NCI-H1092 treated with DMSO at 0.1 percent for 48 hours (cell line): Measurements from ENCODE around the gene CUBN.

Experiments used
- DNase-seq: peaks from one replicate; lab custom pipeline; 2025; lab: John Stamatoyannopoulos, UW

The CUBN gene

DNA sequence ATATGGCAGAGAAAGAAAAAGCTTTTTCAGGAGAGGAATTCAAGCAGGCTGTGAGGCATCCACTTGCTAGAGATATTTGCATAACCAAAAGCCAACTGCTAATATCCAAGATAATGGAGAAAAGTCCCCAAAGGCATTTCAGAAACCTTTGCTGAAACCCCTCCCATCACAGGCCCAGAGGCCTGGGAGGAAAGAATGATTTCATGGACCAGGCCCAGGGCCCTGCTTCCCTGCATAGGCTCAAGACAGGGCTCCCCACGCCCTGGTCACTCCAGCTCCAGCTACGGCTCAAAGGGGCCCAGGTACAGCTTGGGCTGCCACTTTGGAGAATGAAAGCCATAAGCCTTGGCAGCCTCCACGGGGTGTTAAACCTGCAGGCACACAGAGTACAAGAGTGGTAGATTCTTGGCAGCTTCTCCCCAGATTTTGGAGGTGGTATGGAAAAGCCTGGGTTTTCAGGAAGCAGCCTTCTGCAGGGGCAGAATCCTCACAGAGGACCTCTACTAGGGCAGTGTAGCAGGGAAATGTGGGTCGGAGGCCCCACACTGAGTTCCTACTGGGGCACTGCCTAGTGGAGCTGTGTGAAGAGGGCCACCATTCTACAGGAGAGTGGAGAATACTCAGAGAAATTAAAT lies 306.8 kb downstream of the CUBN start:
- no peak for DNase-seq

DNA sequence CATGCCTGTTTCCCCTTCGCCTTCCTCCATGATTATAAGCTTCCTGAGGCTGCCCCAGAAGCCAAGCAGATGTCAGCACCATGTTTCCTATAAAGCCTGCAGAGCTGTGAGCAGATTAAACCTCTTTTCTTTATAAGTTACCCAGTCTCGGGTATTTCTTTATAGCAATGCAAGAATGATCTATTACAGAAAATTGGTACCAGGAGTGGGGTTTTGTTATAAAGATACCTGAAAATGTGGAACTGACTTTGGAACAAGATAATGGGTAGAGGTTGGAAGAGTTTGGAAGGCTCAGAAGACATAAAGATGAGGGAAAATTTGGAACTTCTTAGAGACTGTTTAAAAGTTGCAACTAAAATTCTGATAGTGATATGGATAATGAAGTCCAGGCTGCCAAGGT lies 307.6 kb downstream of the CUBN start:
- no peak for DNase-seq

DNA sequence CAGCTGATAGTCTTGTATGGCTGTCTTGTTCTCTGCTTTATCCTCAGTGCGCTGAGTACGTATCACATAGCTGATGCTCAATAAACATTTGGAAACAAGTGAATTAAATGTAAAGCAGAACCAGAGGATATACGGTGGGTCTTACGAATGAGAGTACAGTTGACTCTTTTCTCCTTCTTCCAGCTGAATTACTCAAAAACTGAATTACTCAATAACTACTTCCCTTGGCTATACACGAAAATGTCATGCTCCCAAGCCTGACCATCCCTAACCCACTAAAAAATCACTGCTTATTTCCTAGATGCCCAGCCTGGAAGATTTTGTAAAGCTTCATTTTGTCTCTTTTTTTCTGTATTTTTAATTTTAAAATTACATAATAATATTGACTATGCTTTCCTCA lies 309.2 kb downstream of the CUBN start:
- DNase-seq, result no peak

DNA sequence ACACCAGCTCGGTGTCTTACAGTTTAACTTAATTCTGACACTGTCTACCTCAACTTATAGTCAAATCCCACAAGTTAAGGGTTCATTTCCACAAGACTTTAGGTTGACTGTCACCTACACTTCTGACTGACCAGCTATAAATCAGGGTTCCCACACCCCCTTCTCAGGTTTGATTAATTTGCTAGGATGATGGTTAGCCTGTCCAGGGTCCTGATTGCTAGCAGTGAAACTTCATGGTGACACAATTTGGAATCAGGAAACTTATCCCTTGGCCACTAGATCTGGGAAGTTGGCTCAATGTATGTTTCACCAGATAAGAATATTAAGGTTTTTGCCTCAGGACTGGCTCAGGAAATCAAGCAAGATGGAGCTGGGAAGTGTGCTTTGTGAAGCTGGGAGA lies 309.6 kb downstream of the CUBN start:
- no peak for DNase-seq

DNA sequence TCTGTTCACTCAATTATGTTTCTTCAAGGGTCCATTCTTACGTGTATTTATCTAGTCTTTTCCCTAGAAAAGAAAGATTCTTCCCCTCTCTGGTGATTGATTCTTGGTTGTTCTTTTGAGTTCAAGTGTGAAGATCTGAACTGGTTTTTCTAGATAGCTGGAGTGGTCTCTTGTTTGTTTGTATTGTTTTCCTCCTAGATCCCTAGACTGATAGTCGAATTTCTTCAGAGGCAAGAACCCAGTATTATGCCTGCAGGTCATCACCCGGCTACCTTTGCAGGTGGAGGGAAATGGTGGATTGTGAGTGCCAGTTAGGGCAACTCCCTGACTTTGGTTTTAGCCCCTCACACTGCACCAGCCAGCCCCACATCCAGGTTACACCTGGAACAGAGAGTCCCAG lies 310.2 kb downstream of the CUBN start:
- DNase-seq, result no peak

DNA sequence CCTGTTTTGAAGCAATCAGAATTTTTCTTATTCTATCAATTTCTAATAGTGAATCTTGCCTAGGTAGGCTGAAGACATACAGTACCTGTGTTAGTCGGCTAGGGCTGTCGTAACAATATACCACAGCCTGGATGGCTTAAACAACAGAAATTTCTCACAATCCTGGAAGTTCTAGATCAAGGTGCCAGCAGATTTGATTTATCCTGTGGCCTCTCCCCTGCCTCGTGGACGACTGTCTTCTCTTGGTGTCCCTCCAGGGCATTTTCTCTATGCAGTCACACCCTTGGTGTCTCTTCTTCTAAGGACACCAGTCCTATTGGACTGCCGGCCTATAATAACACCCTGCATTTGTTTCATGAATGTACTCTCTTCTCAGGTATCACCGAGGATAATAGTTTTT lies 310.6 kb downstream of the CUBN start:
- no peak for DNase-seq

DNA sequence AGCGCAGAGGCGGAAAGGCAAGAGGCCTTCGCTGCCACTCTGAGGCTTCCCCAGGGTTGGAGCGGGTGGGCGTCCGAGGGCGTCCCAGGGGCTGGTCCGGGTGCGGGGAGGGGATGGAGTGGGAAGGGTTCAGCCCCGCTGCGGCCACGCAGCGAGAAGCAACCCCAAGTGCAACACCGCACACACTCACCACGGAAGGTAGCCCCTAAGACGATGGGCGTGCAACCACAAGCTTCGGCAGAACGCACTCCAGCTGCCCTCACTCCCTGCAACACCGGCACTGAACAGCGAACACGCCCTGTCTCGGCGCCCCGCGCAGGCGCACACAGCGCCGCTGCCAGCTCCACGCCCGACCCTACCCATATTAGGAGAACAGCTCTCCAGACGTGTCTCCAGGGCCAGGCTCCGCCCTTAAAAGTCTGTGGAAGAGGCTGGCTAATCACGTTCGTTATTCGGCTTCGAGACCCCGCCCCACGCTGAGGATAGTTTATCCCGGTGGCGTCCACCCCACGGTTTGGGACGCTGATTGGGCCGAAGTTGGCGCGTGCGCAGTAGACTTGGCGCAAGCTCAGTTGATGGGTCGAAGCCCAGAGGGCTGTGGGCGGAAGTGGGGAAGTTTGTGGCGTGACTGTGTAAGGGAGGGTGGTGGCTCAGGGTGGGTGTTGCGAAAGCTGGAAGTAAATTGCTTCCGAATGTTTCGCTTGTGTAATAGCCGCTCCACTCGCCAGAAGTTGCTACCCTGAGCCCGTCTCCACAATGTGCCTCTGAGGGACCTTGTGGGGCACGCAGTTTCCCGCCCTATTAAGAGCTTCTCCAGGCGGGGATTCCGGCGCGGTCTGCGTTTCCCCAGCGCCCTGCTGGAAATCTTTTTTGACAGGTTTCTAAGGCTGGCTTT lies 312.2 kb downstream of the CUBN start, which contains the start of gene RSU1:
Gene RSU1 (minus strand): TSS at position 300 of the 895 bp plus-strand sequence. CDS start 343 bp downstream, outside the sequence.
- DNase-seq, result peak; percentile 97

DNA sequence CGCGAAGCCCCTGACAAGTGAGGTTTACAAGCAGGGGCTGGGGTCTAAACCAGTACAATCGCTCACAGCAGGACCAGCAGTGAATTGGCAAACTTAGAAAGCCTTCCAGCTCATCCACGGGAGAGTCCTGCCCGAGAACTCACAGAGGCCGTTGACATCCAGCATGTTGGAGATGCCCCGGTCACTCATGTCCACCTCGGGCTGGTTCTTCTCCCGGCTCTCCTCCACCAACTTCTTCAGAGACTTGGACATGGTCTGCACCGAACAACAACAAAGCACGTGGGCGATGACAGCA lies 312.8 kb downstream of the CUBN start:
- no peak for DNase-seq

DNA sequence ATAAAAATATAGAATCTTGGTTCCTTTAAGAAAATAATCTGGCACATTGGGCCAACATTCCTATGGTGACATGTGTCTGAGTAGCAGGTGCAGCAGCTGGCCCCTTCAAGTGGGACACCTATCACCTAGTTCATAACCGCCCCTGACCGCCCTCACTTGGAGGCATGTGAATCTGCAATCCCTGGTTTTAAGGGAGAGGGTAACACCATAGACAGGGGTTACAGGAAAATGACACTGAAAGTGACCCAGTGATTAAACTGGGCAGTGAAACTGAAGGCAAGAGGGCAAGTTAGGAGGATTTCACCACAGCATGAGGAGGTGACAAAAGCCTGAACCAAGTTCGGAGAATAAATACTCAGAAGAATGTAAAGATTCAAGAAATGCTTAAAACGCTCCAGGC lies 313.4 kb downstream of the CUBN start:
- DNase-seq, result no peak

DNA sequence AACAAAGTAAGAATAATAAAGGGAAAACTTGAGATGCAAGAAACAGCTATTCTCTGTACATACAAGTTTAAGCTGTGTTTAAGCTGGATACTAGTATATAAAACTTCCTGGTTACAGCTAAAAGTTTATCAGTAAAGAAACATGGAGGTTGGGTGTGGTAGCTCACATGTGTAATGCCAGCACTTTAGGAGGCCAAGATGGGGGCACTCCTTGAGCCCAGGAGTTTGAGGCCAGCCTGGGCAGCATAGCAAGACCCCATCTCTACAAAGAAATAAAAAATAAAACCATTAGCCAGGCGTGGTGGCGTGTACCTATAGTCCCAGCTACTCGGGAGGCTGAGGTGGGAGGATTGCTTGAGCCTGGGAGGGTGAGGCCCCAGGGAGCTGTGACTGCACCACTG lies 315.6 kb downstream of the CUBN start:
- DNase-seq, result no peak

DNA sequence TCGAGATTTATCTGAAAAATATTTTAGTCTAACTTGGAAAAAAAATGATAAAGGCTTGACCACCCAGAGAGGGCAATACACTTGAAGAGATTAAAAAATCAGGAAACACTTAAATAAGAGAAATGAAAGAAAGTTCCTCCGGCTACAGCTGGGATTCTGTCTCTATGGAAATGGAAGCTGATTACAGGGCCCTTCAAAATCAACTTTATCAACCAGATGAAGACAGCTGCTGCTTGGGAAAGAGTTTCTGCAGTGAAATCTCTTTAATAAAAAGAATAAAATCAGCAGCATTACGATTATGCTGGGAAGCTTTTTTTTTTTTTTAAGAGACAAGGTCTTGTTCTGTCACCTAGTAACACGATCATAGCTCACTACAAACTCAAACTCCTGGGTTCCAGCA lies 316.9 kb downstream of the CUBN start:
- no peak for DNase-seq

DNA sequence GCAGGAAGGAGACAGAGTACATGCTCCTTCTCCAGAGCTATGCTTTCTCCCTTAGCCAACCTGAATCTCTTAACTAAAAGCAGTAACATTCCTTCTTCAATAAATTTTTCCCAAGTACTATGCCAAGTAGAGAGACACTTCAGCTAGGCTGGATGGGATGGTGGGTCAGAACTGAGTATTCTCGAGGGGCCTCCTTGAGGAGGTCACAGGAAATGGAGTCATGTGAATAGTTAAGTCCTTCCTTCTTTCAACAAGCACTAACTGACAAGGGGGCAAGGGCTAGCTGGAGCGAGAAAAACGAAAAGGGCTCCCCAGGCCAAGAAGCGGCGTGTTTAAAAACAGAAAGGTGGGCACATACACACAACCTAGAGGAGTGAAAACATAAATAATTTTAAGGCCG lies 317.8 kb downstream of the CUBN start:
- DNase-seq, result no peak

DNA sequence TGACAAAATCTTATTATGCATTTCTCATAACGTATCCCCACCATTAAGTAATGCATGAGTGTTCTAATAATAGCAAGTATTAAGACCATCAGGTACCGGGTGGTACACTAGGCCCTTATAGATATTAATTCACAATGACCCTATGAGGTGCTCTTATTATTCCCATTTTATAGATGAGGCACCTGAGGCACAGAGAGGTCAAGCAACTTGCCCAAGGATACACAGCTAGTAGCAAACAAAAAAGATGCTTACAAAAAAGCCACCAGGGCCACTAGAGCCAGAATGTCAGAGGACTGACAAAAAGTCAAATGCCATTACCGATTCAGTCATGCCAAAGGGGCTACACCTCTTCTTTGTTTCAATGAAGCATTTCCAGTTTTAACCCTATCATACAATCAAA lies 318.3 kb downstream of the CUBN start:
- no peak for DNase-seq

DNA sequence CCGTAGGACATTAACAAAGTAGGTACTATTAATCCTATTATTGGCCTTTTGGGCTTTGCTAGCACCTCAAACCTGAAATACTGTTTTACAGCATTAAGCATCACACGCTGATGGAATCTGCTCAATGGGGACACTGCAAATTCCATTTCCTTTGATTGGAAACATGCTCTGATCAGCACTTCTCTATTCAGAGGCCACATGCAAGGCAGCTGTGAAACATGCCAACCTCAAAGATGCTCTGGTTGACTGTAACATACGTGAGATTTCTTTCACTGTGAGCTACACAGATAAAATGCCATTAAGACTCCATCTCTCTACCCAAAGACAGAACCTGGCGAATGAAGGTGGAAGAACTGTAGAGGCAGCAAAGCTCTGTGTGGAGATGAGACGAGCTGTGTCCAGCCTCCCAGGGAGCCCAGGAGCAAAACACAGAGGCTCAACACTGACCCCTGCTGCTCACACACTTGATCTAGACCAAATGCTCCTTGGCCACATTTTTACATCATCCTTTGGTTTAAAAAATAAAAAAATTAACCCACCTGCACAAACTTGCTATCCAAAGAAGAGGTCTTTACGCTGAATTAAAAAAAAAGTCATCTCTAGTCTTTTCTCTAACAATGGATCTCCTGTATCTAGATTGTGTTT lies 320.4 kb downstream of the CUBN start:
- DNase-seq, result peak; percentile 11

DNA sequence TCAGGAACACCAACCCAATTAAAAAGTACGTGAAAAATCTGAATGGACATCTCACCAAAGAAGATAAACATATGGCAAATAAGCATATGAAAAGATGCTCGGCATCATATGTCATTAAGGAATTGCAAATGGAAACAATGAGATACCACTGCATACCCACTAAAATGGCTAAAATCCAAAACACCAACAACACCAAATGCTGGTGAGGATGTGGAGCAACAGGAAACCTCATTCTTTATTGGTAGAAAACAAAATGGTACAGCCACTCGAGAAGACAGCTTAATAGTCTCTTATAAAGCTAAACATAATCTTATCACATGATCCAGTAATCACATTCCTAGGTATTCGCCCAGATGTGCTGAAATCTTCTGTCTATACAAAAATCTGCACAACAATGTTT lies 325.5 kb downstream of the CUBN start:
- no peak for DNase-seq

DNA sequence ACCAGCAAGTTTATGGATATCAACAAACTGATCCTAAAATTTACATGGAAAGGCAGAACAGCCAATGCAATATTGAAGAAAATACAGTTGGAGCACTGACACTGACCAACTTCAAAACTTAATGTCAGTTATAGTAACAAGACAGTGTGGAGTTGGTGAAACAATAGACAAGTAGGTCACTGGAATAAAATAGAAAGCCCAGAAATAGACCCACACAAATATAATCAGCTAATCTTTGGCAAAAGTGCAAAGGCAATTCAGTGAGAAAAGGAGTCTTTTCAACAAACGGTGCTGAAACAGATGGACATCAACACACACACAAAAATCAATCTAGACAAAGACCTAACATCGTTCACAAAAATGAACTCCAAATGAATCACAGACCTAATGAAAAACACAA lies 326.1 kb downstream of the CUBN start:
- no peak for DNase-seq

DNA sequence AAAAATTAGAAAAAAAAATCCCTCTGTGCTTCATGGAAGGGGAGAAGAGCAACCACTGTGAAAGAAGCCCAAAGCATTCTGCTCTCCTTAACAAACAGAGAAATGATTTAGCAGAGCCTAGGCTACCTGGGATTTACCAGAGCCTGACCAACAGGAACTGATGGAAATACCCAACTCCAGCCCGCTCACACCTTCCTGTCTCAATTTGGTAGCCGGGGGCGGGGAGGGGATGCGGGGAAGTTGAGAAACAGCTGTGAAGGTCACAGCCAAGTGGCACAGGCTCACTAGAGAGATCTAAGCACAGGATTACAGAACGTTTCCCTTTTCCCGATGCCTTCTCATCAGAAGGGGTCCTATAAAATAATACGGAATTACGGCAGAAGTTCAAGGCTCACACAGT lies 330.0 kb downstream of the CUBN start:
- no peak for DNase-seq

DNA sequence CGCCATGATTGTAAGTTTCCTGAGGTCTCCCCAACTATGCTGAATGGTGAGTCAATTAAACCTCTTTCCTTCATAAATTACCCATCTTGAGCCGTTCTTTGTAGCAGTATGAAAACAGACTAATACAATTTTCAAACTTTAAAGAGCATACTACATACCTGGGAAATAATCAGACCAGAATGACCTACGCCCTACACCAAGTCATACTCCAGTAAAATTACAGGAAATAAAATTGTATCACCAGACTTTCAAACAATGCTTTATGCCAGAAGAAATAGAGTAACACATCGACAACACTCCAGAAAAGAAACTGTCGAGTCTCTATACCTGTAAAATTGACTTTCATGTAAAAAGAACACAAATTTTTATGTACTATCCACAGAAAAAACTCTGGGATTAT lies 331.0 kb downstream of the CUBN start:
- no peak for DNase-seq

DNA sequence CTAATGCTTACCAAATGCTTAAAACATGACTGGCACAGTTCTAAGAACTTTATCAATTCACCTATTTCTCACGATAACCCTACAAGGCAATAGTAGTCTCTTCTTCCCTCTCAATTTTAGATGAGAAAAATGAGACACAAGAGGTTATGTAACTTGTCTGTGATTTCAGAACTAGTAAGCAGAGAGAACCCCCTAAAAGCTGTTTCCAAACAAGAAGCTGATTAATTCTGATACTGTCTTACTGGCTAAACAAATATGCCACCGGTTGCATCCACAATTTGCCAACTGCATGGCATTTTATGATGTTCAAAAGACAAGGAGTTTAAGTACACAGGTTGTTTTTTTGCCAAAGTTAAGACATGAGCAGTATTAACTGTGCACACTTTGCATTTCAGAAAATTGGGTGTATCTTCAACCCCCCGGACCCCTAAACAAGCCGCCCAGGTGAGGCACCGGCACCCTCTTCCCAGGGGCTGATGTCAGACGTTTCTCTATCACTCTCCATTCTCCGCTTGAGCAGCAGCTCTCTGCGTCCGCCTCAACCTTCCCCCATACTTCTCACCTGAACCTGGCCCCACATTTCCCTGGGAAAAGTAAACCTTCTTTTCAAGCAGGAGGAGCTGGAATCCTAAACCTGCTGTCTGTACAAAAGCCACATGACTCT lies 334.1 kb downstream of the CUBN start:
- DNase-seq, result no peak

DNA sequence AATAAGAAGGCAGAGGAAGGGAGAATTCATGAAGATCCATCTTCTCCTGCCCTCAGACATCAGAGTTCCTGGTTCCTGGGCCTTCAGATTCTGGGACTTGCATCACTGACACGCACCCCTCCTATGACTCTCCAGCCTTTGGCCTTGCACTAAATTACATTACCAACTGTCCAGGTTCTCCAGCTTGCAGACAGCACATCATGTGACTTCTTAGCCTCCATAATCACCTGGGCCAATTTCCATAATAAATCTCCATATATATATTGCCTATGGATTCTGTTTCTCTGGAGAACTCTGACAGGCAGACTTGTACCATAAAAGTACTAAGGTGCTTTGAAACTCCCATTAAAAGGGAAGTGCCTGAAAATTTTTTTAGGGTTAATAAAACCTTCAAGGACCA lies 335.6 kb downstream of the CUBN start:
- no peak for DNase-seq

DNA sequence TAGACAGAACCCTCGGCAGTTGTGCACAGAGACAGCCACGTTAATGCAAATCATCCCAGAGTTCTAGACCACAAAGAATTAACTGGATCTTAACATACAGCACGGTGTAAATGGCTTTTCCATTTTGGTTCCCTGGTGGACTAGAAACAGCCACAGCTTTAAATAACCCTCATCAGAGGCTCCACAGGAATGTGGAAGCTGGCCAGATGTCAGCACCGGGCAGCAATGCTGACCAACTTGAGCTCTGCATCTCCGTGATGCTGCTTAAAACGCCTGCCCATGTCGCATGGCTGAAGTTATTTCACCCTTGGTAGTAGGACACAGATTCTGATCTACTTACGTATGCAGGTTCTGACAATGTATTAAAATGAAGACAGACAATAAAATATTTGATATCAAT lies 336.9 kb downstream of the CUBN start:
- DNase-seq, result no peak

DNA sequence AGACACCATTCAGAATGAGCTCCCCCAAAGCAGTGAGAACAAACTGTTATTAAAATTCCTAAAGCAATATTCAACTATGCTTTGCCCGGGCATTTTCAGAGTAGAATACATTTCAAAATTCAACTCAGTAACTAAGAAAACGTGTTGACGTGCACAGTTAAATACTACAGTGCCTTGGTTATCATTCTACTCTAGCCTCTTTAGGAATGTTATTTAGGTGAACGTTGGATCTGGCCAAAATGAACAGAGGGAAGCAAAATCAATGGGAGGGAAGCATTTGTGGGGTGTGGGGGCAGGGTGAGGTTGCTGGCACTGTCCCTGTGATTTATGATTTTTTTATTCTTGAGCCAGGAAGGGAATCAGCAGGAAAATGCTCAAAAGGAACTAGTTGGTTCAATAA lies 339.8 kb downstream of the CUBN start:
- DNase-seq, result no peak

DNA sequence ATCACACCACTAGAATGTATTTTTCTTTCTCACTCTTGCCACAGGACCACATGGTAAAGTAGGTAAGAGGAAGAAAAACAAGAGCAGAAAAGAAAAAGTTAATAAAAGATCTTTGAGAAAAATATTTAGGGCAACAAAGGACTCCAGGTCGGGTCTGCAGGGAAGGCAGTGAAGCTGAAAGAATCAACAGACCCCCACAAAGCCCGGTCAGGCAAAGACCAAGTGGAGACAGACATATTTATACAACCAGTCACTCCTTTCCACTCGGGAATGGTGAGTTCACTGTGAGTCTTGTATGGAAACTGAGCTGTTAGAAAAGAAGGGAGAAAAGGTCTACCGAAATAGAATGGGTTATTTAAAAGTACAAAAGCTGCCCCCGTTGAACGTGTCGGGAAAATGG lies 340.4 kb downstream of the CUBN start:
- DNase-seq, result no peak
